ENCODE measurements around the gene HDGFL2.
"Not testable (repeated sequence)": the region's sequence is repeated elsewhere in the genome, so short reads cannot be mapped to it uniquely, and the experiment has no call there.

Gene HDGFL2

GRCh38 chr19:4529924-4530522, 57.9 kb downstream of the HDGFL2 start:
- in situ Hi-C loops (cut with MboI; ENCODE audit: low sequenced_read_pairs) = no loop called here

- in situ Hi-C loops (cut with MboI; ENCODE audit: low sequenced_read_pairs) = no loop called here
Observed at GRCh38 chr19:4531562-4532165, 59.6 kb downstream of the HDGFL2 start.

- in situ Hi-C loops (cut with MboI; ENCODE audit: low sequenced_read_pairs) = no loop called here
Observed at GRCh38 chr19:4533334-4533733, 61.2 kb downstream of the HDGFL2 start.

- in situ Hi-C loops (cut with MboI; ENCODE audit: low sequenced_read_pairs) = no loop called here
Observed at GRCh38 chr19:4533835-4534424, 61.8 kb downstream of the HDGFL2 start.

- in situ Hi-C loops (cut with MboI; ENCODE audit: low sequenced_read_pairs) = no loop called here
Observed at GRCh38 chr19:4534836-4535658, 63.0 kb downstream of the HDGFL2 start, which contains the start of gene PLIN5. Gene PLIN5 (minus strand): TSS chr19:4535224. CDS start chr19:4534074, 1,150 bp downstream.

DNA sequence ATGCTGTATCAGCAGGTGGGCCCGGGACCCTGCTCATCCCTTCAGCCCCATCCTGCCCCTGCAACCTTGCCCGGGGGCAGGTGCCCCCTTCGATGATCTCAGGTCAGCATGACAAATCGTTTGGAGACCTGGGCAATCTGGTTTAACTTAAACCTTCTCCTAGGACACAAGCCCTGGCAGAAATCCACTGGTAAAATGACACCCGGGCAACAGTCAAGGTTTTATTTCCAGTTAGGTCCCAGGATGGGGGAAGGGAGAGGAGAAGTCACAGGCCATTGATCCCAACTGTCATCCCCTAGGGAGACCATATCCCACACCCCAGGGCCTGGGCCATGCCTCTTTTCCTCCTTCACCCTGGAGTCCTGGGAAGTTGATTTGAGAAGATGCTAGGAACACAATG, 64.7 kb downstream of the HDGFL2 start:
- in situ Hi-C loops (cut with MboI; ENCODE audit: low sequenced_read_pairs) = no loop called here

DNA sequence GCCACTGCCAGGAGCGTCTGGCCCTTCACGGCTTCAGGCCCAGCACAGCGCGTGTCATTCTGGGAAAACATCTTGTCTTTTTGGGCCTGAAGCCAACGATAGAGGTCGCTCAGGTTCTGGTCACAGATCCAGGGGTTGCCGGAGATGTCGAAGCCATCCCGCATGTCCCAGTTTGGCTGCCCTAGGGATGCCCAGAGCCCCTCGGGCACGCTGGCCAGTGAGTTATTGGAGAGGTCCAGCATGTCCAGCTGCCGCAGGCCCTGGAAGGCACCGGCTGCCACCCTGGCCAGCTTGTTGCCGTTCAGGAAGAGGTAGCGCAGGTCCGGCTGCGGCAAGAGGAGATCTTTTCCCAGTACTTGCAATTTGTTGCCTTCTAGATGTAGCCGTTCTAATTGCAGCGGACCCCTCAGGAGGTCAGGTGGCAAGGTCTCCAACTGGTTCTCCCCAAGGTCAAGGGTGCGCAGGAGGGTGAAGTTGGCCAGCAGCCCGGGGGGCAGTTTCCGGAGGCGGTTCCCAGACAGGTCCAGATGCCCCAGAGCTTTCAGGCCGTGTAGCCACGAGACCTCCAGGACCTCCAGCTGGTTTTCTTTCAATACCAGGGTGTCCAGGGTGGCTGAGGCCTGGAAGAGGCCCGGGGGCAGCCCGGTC, 66.0 kb downstream of the HDGFL2 start:
- in situ Hi-C loops (cut with MboI; ENCODE audit: low sequenced_read_pairs) = no loop called here

DNA sequence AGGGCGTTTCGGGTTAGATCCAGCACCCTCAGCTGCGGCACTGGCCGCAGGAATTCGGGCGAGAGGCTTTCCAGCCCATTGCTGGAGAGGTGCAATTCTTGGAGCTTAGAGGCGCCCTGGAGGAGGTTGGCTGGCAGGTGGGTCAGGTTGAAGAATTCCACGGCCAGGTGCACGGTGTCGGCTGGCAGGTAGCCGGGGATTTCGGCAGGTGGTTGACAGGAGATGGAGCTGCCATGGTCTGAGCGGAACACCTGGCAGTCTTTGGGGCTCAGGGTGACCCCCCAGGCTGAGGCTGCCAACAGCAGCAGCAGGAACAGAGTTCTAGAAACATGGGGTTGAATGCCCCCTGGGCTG, 66.5 kb downstream of the HDGFL2 start:
- in situ Hi-C loops (cut with MboI; ENCODE audit: low sequenced_read_pairs) = no loop called here

- in situ Hi-C loops (cut with MboI; ENCODE audit: low sequenced_read_pairs) = no loop called here
Observed at GRCh38 chr19:4539169-4539692, 67.1 kb downstream of the HDGFL2 start.

GRCh38 chr19:4539693-4540581, 67.8 kb downstream of the HDGFL2 start, which contains the start of gene LRG1:
Gene LRG1 (minus strand): TSS chr19:4540036. CDS start chr19:4540013, 23 bp downstream.
- in situ Hi-C loops (cut with MboI; ENCODE audit: low sequenced_read_pairs) = no loop called here

- in situ Hi-C loops (cut with MboI; ENCODE audit: low sequenced_read_pairs) = no loop called here
Observed at GRCh38 chr19:4541114-4541805, 69.2 kb downstream of the HDGFL2 start.

GRCh38 chr19:4541806-4542145, 69.7 kb downstream of the HDGFL2 start:
- in situ Hi-C loops (cut with MboI; ENCODE audit: low sequenced_read_pairs) = not testable (repeated sequence)

DNA sequence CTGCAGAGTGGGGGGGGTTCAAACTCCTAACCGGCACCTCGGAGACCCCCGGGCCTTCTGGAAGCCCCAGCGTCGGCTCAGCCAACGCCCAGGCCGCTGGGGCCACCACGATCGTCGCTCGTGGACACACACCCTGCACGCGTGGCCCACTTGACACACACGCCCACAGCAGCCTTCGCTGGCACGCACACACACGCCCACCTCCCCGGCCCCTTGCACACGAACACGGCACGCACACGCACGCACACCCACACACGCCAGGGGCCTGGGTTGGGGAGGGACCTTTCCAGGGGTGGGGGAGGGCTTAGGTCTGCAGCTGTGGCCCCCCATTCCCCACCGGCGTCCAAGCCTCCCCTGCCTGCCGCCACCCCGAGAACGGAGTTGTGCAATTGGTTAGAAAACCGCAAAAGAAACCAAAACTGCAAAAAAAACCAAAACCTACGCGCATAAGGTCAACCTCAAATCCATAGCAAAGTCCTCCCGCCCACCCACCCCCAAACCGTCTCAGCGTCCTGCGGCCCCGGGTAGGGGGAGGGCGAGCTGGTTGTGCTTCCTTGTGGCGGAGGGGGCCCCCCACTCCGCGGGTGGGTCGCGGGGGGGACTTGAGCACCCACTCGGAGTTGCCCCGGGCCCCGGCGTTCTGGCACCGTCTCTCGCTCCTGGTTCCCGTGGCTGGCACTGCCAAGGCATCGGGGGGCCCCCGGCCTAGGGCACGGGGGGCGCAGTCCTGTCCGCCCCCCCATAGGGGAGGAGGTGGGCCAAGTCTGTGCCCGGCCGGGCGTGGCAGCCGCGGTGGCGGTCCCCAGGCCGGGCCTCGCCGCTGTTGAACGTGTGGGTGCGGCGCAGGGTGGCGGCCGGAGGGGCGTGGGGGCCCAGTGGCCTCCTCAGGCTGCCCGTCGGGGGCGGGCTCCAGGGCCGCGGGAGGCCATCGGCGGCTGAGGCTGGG, 71.1 kb downstream of the HDGFL2 start:
- in situ Hi-C loops (cut with MboI; ENCODE audit: low sequenced_read_pairs) = no loop called here

- in situ Hi-C loops (cut with MboI; ENCODE audit: low sequenced_read_pairs) = no loop called here
Observed at GRCh38 chr19:4543842-4544647, 71.9 kb downstream of the HDGFL2 start.

DNA sequence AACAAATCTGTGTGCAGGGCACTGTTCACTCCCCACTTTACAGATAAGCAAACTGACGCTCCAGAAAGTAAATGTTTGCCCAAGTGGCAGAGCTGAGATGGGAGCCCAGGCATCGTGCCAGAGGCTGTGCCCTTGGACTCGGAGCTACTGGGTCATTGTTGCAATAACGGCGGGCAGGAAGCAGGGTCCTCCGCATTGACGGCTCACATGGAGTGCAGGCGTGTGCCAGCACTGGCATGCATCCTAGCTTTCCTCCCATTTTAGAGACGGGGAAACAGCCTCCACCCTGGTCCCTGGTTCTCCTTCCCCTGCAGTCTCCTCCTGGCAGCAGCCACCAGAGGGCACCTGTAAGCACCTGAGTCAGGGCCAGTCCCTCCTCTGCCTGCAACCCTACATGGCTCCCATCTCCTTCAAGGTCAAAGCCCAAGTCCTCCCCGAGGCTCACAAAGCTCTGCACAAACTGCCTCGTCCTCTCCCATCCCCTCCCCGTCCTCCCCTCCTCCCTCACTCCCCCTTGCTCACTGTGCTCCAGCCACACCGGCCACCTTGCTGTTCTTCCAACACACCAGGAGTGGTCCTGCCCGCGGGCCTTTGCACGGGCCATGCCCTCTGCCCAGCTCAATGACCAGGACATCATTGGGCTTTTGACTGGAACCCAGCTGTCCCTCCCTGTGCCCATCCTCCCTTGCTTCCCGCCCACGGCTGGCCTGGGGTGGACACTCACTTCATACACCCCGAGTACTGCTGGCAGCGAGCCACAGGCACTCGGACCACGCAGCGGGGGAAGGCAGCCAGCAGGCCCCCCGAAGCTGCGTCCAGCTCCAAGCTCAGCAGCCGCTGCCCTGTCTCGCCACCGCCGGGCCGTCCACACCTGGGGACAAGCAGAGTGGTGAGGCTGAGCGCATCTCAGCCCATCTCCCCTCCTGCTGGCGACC, 75.5 kb downstream of the HDGFL2 start:
- in situ Hi-C loops (cut with MboI; ENCODE audit: low sequenced_read_pairs) = no loop called here

DNA sequence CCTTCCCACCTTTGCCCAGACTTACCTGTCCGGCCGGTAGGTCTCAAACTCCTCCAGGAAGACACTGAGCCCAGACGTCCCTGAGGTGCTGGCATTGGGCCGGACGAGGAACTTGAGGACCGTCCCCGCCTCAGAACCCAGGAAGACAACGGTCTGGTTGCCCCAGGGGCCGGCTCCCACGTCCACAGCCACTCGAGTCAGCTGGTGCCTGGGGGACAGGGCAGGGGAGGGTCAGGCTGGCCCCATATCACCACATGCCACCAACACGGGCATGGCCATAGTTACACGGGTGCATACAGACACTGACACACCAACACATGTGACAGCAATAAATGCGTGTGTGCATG, 76.1 kb downstream of the HDGFL2 start:
- in situ Hi-C loops (cut with MboI; ENCODE audit: low sequenced_read_pairs) = no loop called here
